HG03520 (cell line): ENCODE results near the gene COMT.

Experiments
- ATAC-seq: cut with Tn5 transposase; IDR thresholded peaks from one replicate; pipeline ENCODE4 v1.9.1; 2021; ENCODE audit warnings: mild to moderate bottlenecking, moderate library complexity; ENCODE audit not compliant: unreplicated experiment

Gene COMT

GRCh38 chr22:19992481-19992911 is 50.9 kb downstream of the COMT start:
- ATAC-seq, result no peak

- ATAC-seq, result no peak
Measured at GRCh38 chr22:19992921-19993355, 51.4 kb downstream of the COMT start.

GRCh38 chr22:19993926-19994325 is 52.4 kb downstream of the COMT start:
- ATAC-seq, result no peak

- ATAC-seq, result no peak
Measured at GRCh38 chr22:19994851-19995610, 53.5 kb downstream of the COMT start.

GRCh38 chr22:19995611-19996339 is 54.2 kb downstream of the COMT start:
- no peak for ATAC-seq

- no peak for ATAC-seq
Measured at GRCh38 chr22:19996694-19997384, 55.3 kb downstream of the COMT start.

GRCh38 chr22:19997561-19998231 is 56.1 kb downstream of the COMT start:
- no peak for ATAC-seq

- no peak for ATAC-seq
Measured at GRCh38 chr22:19998232-19998951, 56.8 kb downstream of the COMT start.

- ATAC-seq, result no peak
Measured at GRCh38 chr22:19998991-19999820, 57.6 kb downstream of the COMT start.

- ATAC-seq, result no peak
Measured at GRCh38 chr22:20000246-20001081, 58.9 kb downstream of the COMT start.

- no peak for ATAC-seq
Measured at GRCh38 chr22:20001082-20001638, 59.6 kb downstream of the COMT start.

GRCh38 chr22:20002128-20002527 is 60.6 kb downstream of the COMT start:
- no peak for ATAC-seq

GRCh38 chr22:20002636-20003035 is 61.1 kb downstream of the COMT start:
- ATAC-seq, result no peak

GRCh38 chr22:20003304-20003703 is 61.7 kb downstream of the COMT start:
- no peak for ATAC-seq

GRCh38 chr22:20004464-20004863 is 62.9 kb downstream of the COMT start:
- no peak for ATAC-seq

GRCh38 chr22:20008221-20008995 is 66.8 kb downstream of the COMT start:
- no peak for ATAC-seq

- ATAC-seq, result no peak
Measured at GRCh38 chr22:20009018-20009491, 67.5 kb downstream of the COMT start.
